HG03354 (cell line): Measurements from ENCODE around the gene PFKP.
A peak's percentile ranks its signal among the peaks of the same experiment; 100 is the strongest.

ENCODE experiments used
- ATAC-seq: cut with Tn5 transposase; IDR thresholded peaks from one replicate; pipeline ENCODE4 v1.9.1; 2021; ENCODE audit warnings: mild to moderate bottlenecking; ENCODE audit not compliant: unreplicated experiment, poor library complexity, severe bottlenecking

PFKP gene

GRCh38 chr10:3068201-3068967, 1.0 kb downstream of the PFKP start:
- ATAC-seq, result peak; percentile 56

GRCh38 chr10:3068968-3069737, 1.8 kb downstream of the PFKP start:
- peak; percentile 38 for ATAC-seq

GRCh38 chr10:3069876-3070275, 2.5 kb downstream of the PFKP start:
- ATAC-seq, result no peak

DNA sequence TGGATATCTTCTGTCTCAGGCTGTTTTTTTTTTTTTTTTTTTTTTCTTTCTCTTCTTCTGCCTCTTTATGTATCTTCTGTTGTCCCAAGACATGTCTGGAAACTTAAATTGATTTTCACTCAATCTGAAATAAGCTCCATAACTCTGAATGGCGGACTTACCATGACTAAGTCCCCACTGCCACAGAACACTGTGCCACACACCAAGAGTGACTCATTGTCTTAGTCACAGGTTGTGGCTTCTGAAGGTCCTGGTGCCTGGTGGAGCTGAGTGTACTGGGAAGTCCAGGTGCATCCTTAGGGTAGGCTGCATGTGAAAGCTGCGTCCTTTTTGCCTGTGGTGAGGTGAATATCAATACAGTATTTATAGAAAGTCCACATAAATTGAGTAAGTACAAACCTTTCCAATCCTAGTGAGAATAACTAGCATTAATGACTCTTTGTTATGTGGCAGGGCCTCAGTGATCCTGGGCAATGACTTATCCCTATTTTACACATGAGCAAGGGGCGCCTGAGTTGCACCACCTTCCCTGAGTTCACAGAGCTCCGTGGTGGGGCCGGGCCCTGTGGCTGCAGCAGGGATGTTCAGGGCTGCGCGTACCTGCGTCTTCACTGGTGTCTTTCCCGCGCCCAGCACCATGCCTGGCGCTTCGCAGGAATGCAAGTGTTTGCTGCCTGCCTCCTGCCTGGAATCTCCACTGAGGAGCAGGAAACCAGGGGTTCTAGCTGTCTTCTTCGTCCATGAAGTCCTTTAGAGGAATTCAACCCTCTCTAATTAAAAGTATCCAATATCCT, 4.3 kb downstream of the PFKP start:
- no peak for ATAC-seq

- ATAC-seq, result no peak
Measured at GRCh38 chr10:3072641-3073360, 5.5 kb downstream of the PFKP start.

- no peak for ATAC-seq
Measured at GRCh38 chr10:3074145-3074665, 6.9 kb downstream of the PFKP start.

DNA sequence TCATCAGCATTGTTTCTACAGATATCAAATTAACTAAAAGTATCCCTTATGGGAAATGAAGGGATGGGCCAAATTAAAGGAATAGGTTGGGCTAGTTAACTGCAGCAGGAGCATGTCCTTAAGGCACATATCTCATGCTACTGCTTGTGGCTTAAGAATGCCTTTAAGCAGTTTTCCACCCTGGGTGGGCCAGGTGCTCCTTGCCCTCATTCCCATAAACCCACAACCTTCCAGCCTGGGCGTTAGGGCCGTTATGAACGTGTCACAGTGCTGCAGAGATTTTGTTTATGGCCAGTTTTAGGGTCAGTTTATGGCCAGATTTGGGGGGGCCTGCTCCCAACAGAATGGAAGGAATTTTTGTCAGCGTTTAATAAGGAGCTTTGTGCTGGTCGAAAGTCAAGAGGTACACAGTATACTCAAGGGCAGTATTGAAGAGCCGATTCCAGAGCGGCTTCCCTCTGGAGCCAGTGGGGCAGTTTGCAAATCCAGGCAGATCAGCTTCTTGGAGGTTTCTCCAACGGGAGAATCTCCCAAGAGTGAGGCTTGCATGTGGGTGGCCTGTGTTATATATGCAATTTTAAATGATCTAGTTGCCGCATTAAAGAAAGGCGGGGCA, 7.7 kb downstream of the PFKP start:
- ATAC-seq, result no peak

- no peak for ATAC-seq
Measured at GRCh38 chr10:3076138-3076537, 8.8 kb downstream of the PFKP start.

GRCh38 chr10:3077509-3077908, 10.2 kb downstream of the PFKP start:
- ATAC-seq, result no peak

DNA sequence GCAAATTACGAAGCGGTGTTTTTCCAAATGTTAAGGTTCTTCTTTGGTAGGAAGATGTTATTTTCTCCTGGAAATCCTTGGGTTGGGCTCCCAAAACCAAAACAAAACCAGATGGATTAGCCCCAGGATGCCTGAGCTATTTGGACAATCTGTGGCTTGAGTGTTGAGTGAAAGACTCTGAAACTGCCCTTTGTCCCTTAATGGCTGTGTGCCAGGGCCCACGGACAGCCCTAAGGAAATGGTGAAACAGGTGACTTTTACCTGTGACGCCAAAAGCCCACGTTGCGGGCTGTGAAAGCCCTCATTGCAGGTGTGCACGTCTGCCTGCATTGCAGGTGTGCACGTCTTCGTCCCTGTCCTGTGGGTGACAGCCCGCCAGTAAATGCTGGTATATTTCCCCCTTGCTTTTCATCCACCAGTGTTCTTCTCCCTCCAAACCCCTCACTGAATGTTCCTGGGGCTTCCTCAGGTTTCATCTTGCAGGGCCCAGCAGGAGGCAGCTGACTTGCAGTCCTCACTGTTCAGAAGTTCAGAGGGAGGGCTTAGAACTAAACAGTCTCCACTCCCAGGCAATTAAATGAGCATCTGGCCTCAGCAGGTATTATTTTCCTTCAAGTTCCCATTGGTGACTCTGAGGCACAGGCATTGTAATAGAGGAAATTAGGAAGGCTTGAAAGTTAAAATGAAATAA, 10.7 kb downstream of the PFKP start:
- ATAC-seq, result no peak

DNA sequence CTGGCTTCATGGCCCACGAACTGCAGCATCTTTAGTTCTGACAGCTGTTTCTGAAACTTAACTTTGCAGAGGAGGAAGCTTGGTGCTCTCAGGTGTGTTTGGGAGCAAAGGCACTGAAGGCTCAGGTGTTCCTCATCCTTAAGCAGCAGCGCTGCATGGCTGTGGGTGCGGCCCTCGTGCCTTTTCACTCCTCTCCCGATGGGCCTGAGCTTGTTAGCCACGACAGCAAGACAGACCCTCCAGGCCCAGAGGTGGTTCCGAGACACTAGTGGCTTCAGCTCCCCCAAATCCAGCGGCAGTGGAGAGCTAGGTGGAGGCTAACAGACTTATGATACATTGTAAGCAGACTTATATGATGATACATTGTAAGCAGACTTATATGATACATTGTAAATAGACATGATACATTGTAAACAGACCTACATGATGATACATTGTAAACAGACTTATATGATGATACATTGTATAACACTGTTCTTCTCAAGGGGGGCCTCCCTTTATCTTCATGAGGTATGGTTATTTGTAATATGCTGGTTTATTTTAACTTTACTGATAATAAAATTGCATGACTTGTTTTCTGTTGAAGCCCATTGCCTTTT, 14.1 kb downstream of the PFKP start:
- ATAC-seq, result no peak

DNA sequence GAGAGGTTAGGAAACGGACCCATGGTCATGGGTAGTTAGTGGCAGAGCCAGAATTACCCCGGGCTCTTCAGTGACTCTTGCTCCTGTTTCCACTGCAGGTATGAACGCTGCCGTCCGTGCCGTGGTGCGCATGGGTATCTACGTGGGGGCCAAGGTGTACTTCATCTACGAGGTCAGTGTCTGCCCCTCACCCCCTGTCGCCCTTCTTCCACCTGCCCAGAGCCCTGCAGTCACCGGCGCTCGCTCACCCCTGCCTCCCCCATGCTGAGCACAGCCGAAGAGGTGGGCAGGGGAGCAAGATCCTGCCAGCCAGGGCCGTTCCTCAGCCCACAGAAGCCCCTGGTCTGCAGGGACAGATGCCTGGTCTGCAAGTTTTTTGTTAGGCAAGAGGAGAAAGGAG, 14.9 kb downstream of the PFKP start:
- no peak for ATAC-seq

GRCh38 chr10:3085785-3086567, 18.6 kb downstream of the PFKP start:
- no peak for ATAC-seq

DNA sequence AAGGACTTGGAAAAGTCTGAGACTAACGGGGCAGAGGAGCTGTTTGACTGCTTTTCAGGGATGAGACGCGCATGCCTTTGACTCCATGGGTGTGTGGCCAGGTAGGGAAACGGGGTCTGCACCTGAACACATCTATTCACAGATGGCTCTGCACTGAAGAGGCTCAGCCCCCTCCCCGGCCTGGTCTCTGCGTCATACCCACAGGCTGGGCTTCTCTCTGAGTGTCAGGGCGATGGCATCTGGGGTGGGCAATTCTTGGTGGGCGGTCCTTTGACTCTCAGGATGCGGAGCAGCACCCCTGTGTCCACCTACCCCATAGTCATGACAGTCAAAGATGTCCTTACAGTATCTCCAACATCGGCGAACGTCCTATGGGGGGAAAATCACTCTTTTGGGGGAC, 23.0 kb downstream of the PFKP start:
- no peak for ATAC-seq

GRCh38 chr10:3090914-3091787, 23.8 kb downstream of the PFKP start:
- no peak for ATAC-seq

GRCh38 chr10:3091921-3092320, 24.6 kb downstream of the PFKP start:
- ATAC-seq, result no peak

DNA sequence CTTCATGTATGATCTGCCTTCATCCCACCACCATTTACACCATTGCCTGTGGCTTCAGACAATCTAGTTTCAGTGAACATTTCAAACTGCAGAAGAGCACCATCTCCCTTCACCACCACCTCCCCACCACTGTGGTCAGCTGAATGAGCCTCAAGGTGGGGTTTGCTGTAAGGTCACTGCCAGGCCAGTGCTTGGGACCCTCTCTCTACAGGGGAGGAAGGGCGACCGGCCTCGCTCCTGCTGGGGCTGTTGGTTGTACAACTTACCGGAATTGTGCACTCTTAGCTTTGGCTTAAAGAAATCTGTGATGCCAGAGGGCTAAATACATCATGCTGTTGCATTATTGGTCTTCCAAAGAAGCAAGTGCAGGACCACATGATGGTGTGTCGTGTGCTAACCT, 26.6 kb downstream of the PFKP start:
- ATAC-seq, result no peak
